ENCODE measurements around the gene C12orf54.
"Not testable (repeated sequence)": the region's sequence is repeated elsewhere in the genome, so short reads cannot be mapped to it uniquely, and the experiment has no call there.

C12orf54 gene

DNA sequence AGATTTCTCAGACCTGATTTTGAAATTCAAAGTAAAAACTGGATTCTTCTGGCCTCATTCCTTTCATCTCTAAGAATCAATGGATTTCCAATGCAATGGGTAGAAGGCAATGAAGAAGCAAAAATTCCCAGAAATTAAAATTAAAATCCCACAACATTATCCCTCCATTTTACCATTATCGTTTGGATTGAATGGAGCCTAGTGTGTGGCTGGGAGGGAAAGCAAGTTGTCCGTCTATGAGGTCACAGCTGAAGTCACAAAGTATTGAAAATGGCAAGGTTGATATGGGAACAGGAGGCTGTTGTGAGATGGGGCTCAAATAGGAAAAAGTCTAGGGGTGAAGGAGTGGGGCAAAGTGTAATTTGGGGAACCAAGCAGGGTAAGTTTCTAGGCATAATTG, at the start of gene C12orf54:
C12orf54 (plus strand) TSS at position 301 of the 400 bp plus-strand sequence. CDS start 799 bp downstream, outside the sequence.
- no peak for DNase-seq

DNA sequence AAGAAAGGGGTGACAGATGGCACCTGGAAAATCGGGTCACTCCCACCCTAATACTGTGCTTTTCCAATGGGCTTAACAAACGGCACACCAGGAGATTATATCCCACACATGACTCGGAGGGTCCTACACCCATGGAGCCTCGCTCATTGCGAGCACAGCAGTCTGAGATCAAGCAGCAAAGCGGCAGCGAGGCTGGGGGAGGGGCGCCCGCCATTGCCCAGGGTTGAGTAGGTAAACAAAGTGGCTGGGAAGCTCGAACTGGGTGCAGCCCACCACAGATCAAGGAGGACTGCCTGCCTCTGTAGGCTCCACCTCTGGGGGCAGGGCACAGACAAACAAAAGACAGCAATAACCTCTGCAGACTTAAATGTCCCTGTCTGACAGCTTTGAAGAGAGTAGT, 48.3 kb upstream of the C12orf54 start:
- not testable (repeated sequence) for DNase-seq

DNA sequence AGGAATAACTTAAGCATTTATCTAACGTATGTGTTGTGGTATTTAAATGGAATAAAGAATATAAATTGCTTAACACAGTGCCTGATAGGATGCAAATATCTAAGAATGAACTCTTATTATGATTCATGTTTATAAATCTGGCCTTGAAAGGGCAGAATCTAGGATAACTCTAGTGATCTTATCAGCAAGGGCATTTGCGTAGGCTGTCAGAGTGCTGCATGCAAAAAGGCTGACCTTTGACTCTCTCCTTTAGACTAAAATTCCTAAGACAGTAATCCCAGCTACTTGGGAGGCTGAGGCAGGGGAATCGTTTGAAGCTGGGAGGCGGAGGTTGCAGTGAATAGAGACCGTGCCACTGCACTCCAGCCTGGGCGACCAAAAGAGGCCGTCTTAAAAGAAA, 41.2 kb upstream of the C12orf54 start:
- DNase-seq = no peak

DNA sequence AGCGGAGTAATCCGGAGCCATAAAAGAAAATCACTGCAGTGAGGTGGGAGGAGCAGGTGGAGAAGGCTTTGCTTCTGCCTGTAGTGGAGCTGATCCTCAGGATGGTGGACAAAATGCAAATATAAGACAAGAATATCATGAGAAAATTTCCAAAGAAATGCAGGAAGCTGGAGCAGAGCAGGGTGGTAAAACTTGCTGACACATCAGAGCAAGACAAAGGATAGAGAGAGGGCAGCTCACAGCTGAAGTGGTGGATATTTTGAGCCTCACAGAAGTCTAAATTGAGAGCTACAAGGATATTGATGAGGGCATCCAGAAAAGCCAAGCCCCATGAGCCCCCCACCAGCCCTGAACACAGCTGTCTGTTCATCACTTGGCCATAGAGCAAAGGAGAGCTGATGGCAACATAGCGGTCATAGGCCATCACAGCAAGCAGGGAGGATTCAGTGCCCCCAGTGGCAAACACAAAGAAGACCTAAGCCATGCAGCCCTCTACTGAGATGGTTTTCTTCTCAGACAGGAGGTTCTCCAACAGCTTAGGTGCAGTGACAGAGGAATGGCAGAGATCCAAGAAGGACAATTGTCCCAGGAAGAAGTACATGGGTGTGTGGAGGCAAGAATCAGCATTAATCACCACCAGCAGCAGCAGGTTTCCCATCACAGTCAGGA, 40.0 kb upstream of the C12orf54 start:
- DNase-seq = peak; percentile 19

GRCh38 chr12:48445538-48445937, 36.8 kb upstream of the C12orf54 start:
- no peak for DNase-seq

DNA sequence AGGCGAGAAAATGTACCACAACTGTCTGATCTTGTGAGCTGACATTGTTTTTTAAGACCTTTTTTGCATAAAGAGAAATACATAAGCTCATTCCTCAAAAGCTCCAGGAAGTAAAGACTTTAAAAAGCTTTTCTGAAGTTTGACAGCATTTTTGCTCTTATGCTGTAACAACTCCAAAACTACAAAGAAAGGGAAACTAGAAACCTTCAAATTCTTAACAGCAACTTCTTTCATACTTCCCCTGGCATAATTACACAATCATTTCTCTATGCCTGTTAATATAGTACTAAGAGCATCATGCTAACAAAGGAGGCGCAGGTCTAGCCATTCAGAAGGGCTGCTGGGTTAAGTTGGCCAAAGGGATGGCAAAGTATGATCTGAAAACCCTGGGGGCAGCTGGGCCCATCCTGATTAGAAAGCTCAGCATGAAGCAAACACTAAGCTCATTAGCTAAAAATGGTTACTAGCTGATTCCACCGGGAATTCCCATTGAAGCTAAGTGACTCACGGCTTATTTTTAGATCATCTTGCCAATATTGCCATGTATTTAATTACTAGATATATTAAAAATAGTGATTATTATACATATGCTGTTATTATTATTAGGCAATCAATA, 36.0 kb upstream of the C12orf54 start:
- peak; percentile 34 for DNase-seq

DNA sequence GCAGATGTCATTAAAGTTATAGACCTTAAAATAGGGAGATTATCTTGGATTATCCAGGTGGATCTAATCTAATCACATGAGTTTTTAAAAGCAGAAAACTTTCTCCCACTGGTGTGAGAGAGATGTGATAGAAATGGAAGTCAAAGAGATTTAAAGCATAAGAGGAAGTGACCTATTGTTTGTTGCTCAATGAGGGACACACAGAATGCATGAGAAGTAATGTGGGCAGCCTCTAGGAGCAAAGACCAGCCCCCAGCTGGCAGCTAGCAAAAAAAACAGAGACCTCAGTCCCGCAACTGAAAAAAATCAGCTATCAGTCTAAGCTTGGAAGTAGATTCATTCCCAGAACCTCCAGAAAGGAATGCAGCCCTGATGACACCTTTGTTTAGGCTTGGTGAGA, 34.5 kb upstream of the C12orf54 start:
- no peak for DNase-seq

DNA sequence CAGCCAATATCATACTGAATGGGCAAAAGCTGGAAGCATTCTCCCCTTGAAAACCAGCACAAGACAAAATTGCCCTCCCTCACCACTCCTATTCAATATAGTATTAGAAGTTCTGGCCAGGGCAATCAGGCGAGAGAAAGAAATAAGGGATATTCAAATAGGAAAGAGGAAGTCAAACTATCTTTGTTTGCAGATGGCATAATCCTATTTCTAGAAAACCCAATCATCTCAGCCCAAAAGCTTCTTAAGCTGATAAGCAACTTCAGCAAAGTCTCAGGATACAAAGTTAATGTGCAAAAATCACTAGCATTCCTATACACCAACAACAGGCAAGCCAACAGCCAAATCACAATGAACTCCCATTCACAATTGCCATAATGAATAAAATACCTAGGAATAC, 30.9 kb upstream of the C12orf54 start:
- no peak for DNase-seq

DNA sequence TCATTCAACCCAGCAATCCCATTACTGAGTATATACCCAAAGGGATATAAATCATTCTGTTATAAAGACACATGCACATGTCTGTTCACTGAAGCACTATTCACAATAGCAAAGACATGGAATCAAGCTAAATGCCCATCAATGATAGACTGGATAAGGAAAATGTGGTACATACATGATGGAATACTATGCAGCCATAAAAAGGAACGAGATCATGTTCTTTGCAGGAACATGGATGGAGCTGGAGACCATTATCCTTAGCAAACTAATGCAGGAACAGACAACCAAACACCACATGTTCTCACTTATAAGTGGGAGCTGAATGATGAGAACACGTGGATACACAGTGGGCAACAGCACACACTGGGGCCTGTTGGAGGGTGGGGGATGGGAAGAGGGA, 29.3 kb upstream of the C12orf54 start:
- DNase-seq = not testable (repeated sequence)

- DNase-seq = no peak
Measured at GRCh38 chr12:48454667-48455066, 27.6 kb upstream of the C12orf54 start.

DNA sequence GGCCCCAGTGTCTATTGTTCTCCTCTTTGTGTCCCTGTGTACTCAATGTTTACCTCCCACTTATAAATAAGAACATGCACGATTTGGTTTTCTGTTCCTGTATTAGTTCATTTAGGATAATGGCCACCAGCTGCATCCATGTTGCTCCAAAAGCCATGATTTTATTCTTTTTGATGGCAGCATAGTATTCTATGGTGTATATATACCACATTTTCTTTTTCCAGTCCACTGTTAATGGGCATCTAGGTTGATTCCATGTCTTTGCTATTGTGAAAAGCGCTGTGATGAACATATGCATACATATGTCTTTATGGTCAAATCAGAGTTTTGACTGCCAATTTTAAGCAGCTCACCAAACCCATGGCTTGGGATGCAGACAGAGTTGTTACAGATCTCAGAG, 27.2 kb upstream of the C12orf54 start:
- no peak for DNase-seq

DNA sequence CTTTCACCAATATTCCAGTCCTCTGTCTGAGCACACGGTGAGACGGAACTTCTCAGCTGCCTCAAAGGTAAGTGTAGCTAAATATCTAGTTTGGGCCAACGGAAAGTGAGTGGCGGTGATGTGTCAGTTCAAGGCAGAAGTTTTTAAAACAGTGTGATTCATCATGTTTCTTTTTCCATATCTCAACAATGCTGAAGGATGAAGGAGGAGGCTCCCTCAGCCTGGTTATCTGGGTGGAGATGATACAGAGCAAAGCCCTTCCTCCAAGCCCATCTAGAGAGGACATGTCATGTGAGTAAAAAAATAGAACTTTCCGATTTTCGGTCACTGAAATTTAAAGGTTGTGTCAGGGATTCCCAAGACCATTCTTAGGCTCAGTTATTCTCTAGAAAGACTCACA, 23.0 kb upstream of the C12orf54 start:
- no peak for DNase-seq

GRCh38 chr12:48469027-48469426, 13.3 kb upstream of the C12orf54 start:
- DNase-seq = not testable (repeated sequence)

- no peak for DNase-seq
Measured at GRCh38 chr12:48472259-48472658, 10.0 kb upstream of the C12orf54 start, which contains the start of gene ANP32D. ANP32D (plus strand) TSS chr12:48472559; CDS start chr12:48472665, 106 bp downstream.

DNA sequence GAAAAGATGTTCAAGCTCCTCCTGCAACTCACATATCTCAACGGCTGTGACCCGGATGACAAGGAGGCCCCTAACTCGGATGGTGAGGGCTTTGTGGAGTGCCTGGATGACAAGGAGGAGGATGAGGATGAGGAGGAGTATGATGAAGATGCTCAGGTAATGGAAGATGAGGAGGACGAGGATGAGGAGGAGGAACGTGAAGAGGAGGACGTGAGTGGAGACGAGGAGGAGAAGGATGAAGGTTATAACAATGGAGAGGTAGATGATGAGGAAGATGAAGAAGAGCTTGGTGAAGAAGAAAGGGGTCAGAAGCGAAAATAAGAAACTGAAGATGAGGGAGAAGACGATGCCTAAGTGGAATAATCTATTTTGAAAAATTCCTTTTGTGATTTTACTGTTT, 9.2 kb upstream of the C12orf54 start:
- no peak for DNase-seq

GRCh38 chr12:48474497-48474896, 7.8 kb upstream of the C12orf54 start:
- DNase-seq = not testable (repeated sequence)

DNA sequence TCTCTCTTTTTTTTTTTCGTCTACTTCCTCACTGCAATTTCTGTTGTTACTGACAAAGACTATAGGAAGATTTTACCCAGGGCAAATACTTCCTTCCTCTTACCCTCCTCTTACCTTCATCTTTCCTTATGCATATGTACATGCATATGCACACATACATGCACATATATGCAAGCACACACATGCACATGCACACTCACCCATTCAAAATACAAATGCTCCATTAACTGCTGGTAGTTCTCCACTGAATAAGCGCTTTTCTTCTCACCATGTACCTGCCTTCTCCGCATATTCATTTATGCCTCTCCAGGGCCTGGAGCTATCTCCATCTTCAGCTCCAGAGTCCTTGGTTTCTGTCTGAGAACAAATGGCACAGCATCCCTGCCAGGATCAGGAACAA, 632 bp downstream of the C12orf54 start:
- no peak for DNase-seq

- DNase-seq = no peak
Measured at GRCh38 chr12:48486261-48486660, 4.0 kb downstream of the C12orf54 start.

DNA sequence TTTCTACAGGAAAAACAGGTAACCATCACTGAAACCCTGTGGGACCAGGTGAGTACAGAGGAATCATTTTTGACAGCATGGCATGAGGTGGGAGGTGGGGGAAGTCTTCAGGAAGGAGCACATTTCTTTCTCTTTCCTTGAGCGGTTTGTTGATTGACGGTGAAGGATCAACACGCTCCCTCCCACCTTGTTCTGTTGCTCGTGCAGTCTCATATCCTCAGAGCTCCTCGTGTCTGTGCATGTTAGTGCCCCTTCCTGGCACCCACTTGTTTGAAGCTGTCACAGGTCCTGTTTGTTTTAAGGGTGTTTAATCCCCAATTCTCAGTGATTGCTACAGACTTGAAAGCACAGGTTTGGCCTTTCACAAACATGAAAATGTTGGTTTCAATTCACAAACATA, 4.4 kb downstream of the C12orf54 start:
- DNase-seq = peak; percentile 1

GRCh38 chr12:48489012-48489411, 6.7 kb downstream of the C12orf54 start:
- DNase-seq = peak; percentile 2

DNA sequence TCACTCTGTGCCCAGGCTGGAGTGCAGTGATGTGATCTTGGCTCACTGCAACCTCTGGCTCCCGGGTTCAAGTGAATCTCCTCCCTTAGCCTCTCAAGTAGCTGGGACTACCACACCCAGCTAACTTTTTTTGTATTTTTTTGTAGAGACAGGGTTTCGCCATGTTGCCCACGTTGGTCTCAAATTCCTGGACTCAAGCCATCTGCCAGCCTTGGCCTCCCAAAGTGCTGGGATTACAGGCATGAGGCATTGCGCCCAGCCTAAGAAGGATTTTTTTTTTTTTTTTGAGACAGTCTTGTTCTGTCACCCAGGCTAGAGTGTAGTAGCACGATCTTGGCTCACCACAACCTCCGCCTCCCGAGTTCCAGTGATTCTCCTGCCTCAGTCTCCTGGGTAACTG, 7.2 kb downstream of the C12orf54 start:
- DNase-seq = not testable (repeated sequence)

- DNase-seq = not testable (repeated sequence)
Measured at GRCh38 chr12:48500281-48500680, 18.0 kb downstream of the C12orf54 start.

DNA sequence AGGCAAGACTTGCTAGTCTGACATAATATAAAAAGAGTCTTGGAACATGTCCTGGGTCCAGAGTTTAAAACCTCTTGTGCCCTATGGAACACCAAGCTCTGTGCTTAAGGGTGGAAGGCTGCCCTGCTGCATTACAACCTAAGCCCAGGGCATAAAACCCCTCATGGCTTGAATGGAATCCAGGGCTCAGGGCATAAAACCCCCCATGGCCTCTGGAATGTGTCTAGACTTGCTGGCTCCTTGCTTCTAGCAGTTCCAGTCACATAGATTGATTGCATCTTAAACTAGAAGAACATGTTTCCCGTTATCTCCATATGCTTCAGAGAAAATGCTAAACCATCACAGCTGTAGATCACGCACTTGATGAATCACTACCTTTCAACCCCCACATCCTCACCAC, 24.5 kb downstream of the C12orf54 start:
- DNase-seq = not testable (repeated sequence)

DNA sequence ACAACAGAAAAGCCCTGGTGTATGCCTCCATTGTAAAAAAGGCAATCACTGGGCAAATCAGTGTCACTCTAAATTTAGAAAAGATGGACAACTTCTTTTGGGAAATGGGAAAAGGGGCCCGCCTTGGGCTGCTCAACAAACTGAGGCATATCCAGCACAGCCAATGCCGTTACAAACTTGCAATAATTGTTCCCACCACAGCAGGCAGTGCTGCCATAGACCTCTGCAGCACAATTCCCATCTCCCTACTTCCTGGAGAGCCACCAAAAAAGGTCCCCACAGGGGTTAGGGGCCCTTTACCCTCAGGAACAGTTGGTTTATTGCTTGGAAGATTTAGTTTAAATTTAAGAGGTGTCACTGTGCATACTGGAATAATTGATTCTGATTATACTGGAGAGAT, 26.7 kb downstream of the C12orf54 start:
- DNase-seq = no peak

DNA sequence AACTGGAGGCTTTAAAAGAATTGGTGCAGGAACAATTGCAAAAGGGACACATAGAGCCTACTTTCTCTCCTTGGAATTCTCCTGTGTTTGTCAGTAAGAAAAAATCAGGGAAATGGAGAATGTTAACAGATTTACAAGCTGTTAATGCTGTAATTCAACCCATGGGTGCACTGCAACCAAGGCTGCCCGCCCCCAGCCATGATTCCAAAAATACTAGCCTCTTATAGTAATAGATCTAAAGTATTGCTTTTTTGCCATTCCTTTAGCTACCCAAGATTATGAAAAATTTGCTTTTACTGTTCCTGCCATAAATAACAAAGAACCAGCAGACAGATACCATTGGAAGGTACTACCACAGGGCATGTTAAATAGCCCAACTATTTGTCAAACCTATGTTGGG, 27.8 kb downstream of the C12orf54 start:
- DNase-seq = no peak

Measured in eye (tissue), 1 donor.